Caco-2 (cell line): ENCODE data around the gene CRPPA. TPM values are rescaled to one million over a fixed set of nuclear protein-coding genes. Genes with fewer than 3 reads are reported as not detected.

Source experiments
- BruUV-seq: library from RNA; stranded (reverse); fragments of 400-500 nt; replicated peaks from 2 replicates; lab custom pipeline; 2021; lab: Mats Ljungman, UMichigan
- CTCF ChIA-PET: fragments of 300-600 bp; sonication (Branson Sonifier 250); formaldehyde crosslinking; loops from one replicate; lab custom pipeline; 2022; ENCODE audit warnings: antibody characterized with exemption; lab: Charles Lee
- POLR2A ChIA-PET: fragments of 300-600 bp; sonication (Branson Sonifier 250); formaldehyde crosslinking; loops from one replicate; lab custom pipeline; 2022; ENCODE audit warnings: antibody characterized with exemption; lab: Charles Lee
- DNase-seq, 2 experiments: peaks; one replicate each; pipeline versions ENCODE4 v3.0.0 to v3.0.0-alpha.2; 2020 to 2022
- H3K27me3 ChIP-seq: replicated peaks from 2 replicates; pipeline ENCODE4 v1.6.0; 2011; ENCODE audit warnings: low read length; ENCODE audit not compliant: control insufficient read depth, insufficient read depth
- H3K36me3 ChIP-seq: 2 replicates; pipeline ENCODE4 v1.5.1; 2011; ENCODE audit warnings: low read length; ENCODE audit not compliant: control insufficient read depth, insufficient read depth
- H3K4me1 ChIP-seq: fragments of 250-450 bp; sonication (Bioruptor Pico); 2 replicates; pipeline ENCODE4 v1.5.1; 2020; ENCODE audit warnings: mild to moderate bottlenecking
- H3K4me3 ChIP-seq: 2 replicates; pipeline ENCODE4 v1.5.1; 2011; ENCODE audit warnings: low read depth, mild to moderate bottlenecking, control low read depth, low read length
- H3K9me3 ChIP-seq: fragments of 250-450 bp; sonication (Bioruptor Pico); 2 replicates; pipeline ENCODE4 v1.5.1; 2020; ENCODE audit warnings: mild to moderate bottlenecking, moderate library complexity
- H3K27ac Mint-ChIP-seq: one replicate; pipeline ENCODE4 v1.8.0; 2022; ENCODE audit warnings: mixed read lengths; ENCODE audit not compliant: unreplicated experiment
- H3K27me3 Mint-ChIP-seq: one replicate; pipeline ENCODE4 v1.8.0; 2022; ENCODE audit warnings: mixed read lengths; ENCODE audit not compliant: insufficient read depth, unreplicated experiment
- H3K36me3 Mint-ChIP-seq: one replicate; pipeline ENCODE4 v1.8.0; 2022; ENCODE audit warnings: mild to moderate bottlenecking, mixed read lengths; ENCODE audit not compliant: insufficient read depth, unreplicated experiment
- H3K4me1 Mint-ChIP-seq: one replicate; pipeline ENCODE4 v1.8.0; 2022; ENCODE audit warnings: low read depth, mixed read lengths; ENCODE audit not compliant: unreplicated experiment
- H3K4me3 Mint-ChIP-seq: one replicate; pipeline ENCODE4 v1.8.0; 2022; ENCODE audit warnings: mild to moderate bottlenecking, moderate library complexity, mixed read lengths; ENCODE audit not compliant: unreplicated experiment
- H3K9me3 Mint-ChIP-seq: one replicate; pipeline ENCODE4 v1.8.0; 2022; ENCODE audit warnings: mixed read lengths; ENCODE audit not compliant: unreplicated experiment
- intact Hi-C: fragments of 100-400 bp; cut with micrococcal nuclease; formaldehyde crosslinking; loops from one replicate; pipeline ENCODE4 v1.10.0; 2022; ENCODE audit not compliant: unreplicated experiment
- total RNA-seq: library from RNA; stranded (reverse); gene quantifications from 2 replicates; pipeline ENCODE4 v1.2.3, GENCODE V29; 2022
- TF ChIP-seq, protein P1 (sequence below), 2 experiments: fragments of 200-600 bp in 1 of 2; IDR thresholded peaks; 1 replicate in 1 of 2; 2 replicates in 1 of 2; pipeline versions ENCODE4 v1.5.1 to v1.8.0; 2011 to 2022; ENCODE audit warnings: antibody characterized with exemption in 1 of 2, control low read depth in 1 of 2, inconsistent platforms in 1 of 2, low read depth in 1 of 2, low read length in 1 of 2, mild to moderate bottlenecking in 1 of 2, moderate library complexity in 1 of 2; ENCODE audit not compliant: insufficient read depth in 1 of 2, severe bottlenecking in 1 of 2, unreplicated experiment in 1 of 2

CRPPA gene
- total RNA-seq, 1 experiment from 2014 or later: 7.3 TPM

DNA sequence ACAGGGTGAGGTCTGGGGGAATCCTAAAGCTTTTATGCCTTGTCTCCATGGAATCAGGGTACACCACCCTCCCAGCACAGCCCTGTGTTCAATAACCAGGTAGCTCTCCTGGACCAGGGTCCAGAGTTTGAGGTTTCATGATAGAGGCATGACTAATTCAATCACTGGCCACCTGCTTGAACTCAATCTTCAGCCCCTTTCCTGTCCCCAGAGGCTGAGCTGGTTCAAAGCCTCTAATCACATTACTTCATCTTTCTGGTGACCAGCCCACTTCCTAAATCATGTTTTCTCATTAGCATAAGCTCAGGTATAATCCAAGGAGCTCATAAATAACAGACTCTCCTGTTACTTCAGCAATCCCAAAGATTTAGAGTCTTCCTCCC is 20.5 kb downstream of the CRPPA start:
- Mint-ChIP-seq H3K27me3 (peaks cover 5% of the 10 kb centered on the region), H3K4me1 (peaks cover 6% of the 10 kb centered on the region), H3K27ac (no peak overlapping the region), H3K36me3 (peaks cover 52% of the 10 kb centered on the region), H3K9me3 (peaks cover 28% of the 10 kb centered on the region), H3K4me3 (no peak overlapping the region)
- POLR2A ChIA-PET: no interaction called here
- Histone ChIP-seq H3K9me3 (peaks cover 54% of the 10 kb centered on the region), H3K4me1 (no peaks in the 10 kb centered on the region), H3K4me3 (no peak overlapping the region), H3K36me3 (peaks cover 2% of the 10 kb centered on the region; the same call in 1 of the 2 replicates), H3K27me3 (no peaks in the 10 kb centered on the region)
- TF ChIP-seq, protein P1, sequence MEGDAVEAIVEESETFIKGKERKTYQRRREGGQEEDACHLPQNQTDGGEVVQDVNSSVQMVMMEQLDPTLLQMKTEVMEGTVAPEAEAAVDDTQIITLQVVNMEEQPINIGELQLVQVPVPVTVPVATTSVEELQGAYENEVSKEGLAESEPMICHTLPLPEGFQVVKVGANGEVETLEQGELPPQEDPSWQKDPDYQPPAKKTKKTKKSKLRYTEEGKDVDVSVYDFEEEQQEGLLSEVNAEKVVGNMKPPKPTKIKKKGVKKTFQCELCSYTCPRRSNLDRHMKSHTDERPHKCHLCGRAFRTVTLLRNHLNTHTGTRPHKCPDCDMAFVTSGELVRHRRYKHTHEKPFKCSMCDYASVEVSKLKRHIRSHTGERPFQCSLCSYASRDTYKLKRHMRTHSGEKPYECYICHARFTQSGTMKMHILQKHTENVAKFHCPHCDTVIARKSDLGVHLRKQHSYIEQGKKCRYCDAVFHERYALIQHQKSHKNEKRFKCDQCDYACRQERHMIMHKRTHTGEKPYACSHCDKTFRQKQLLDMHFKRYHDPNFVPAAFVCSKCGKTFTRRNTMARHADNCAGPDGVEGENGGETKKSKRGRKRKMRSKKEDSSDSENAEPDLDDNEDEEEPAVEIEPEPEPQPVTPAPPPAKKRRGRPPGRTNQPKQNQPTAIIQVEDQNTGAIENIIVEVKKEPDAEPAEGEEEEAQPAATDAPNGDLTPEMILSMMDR (IDR thresholded peaks at IDR 0.05; ENCODE audit: insufficient read depth in 1 of 2, low read depth in 1 of 2, low read length in 1 of 2, severe bottlenecking in 1 of 2, unreplicated experiment in 1 of 2): no peak
- CTCF ChIA-PET: no interaction called here
- no peak for DNase-seq
- intact Hi-C loops: no loop called here
- BruUV-seq: no TSS peak

DNA sequence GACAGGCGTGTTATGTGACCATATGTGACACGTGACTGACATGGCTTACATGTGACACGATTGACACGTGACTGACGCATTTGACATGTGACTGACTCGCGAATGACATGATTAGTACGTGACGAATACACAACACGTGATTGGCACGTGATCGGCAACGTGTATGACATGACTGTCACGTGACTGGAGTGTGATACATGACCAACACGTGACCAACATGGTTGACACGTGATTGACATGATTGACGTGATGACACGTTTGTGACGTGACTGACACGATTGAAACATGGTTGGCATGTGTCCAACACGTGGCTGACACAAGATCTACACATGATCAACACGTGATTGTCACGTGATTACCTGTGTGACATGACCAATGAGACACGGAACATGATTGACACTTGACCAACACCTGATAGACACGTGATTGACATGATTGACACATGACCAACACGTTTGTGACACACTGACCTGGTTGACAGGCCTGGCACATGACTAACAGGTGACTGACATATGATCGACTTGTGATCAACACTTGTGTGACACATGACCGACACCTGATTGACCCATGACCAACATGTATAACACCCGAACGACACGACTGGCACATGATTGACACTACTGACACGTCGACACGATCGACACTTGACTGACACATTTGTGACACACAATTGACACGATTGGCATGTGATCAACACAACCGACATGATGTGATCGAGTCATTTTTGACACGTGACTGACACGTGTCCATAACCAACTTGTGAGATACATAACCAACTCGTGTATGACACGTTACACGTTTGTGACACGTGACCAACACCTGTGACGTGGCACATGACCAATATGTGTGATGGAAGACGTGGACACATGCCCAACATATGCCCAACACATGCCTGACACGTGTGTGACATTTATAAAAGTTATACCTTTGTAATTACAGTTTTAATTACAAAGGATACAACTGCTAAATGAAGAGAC is 21.1 kb downstream of the CRPPA start:
- Mint-ChIP-seq H3K27ac (no peak overlapping the region), H3K4me3 (no peak overlapping the region), H3K27me3 (peaks cover 5% of the 10 kb centered on the region), H3K4me1 (peaks cover 6% of the 10 kb centered on the region), H3K9me3 (peaks cover 28% of the 10 kb centered on the region), H3K36me3 (peaks cover 55% of the 10 kb centered on the region)
- ChIA-PET CTCF (no interaction called here), POLR2A (no interaction called here)
- Histone ChIP-seq H3K4me1 (no peaks in the 10 kb centered on the region), H3K4me3 (no peak overlapping the region), H3K9me3 (peaks cover 54% of the 10 kb centered on the region), H3K36me3 (peaks cover 2% of the 10 kb centered on the region; the same call in 1 of the 2 replicates), H3K27me3 (no peaks in the 10 kb centered on the region)
- intact Hi-C loops: no loop called here
- no peak for DNase-seq
- TF ChIP-seq, protein P1 (IDR thresholded peaks at IDR 0.05; ENCODE audit: insufficient read depth in 1 of 2, low read depth in 1 of 2, low read length in 1 of 2, severe bottlenecking in 1 of 2, unreplicated experiment in 1 of 2): no peak
- no TSS peak for BruUV-seq

DNA sequence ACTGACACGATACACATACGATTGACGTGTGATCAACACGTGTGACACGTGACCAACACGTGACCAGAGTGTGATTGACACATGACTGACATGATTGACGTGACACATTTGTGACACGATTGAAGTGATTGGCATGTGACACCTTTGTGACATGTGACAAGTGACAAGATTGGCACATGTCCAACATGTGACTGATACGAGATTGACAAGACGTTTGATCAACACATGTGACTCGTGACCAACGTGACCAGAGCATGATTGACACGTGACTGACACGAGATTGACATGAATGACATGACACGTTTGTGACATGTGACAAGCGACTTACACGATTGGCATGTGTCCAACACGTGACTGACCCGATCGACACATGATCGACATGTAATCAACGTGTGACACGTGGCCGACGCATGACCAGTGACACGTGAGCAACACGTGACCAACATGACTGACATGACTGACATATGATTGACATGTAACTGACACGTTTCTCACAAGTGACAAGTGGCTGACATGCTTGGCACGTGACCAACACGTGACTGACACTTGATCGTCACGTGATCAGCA is 22.0 kb downstream of the CRPPA start:
- H3K27me3 ChIP-seq: no peaks in the 10 kb centered on the region
- Mint-ChIP-seq H3K9me3 (peaks cover 28% of the 10 kb centered on the region), H3K36me3 (peaks cover 55% of the 10 kb centered on the region), H3K4me3 (no peak overlapping the region), H3K4me1 (peaks cover 6% of the 10 kb centered on the region), H3K27ac (no peak overlapping the region), H3K27me3 (peaks cover 5% of the 10 kb centered on the region)
- intact Hi-C loops: no loop called here
- no peaks in the 10 kb centered on the region for H3K4me1 ChIP-seq
- no TSS peak for BruUV-seq
- no peak overlapping the region for H3K4me3 ChIP-seq
- ChIA-PET CTCF (no interaction called here), POLR2A (no interaction called here)
- TF ChIP-seq, protein P1 (IDR thresholded peaks at IDR 0.05; ENCODE audit: insufficient read depth in 1 of 2, low read depth in 1 of 2, low read length in 1 of 2, severe bottlenecking in 1 of 2, unreplicated experiment in 1 of 2): no peak
- H3K9me3 ChIP-seq: peaks cover 53% of the 10 kb centered on the region
- DNase-seq: no peak
- H3K36me3 ChIP-seq: peaks cover 2% of the 10 kb centered on the region; the same call in 1 of the 2 replicates
